CD4-positive, alpha-beta memory T cell (primary cell): ENCODE results near the gene MATK. TPM values are rescaled to one million over a fixed set of nuclear protein-coding genes. Genes with fewer than 3 reads are reported as not detected.

Experiments
- CTCF ChIA-PET: fragments of 350-600 bp; sonication (Branson Sonifier 250); formaldehyde crosslinking; loops from one replicate; lab custom pipeline; 2021; ENCODE audit warnings: inconsistent platforms; ENCODE audit not compliant: partially characterized antibody; lab: Charles Lee
- POLR2A ChIA-PET: fragments of 350-600 bp; sonication (Branson Sonifier 250); formaldehyde crosslinking; loops from one replicate; lab custom pipeline; 2021; ENCODE audit not compliant: partially characterized antibody; lab: Charles Lee
- DNase-seq, 5 donors: peaks; one replicate each; pipeline versions ENCODE4 v3.0.0 to v3.0.0-alpha.2; 2020 to 2022; ENCODE audit warnings: mixed read lengths in 1 of 5
- H3K27ac ChIP-seq: one replicate; pipeline ENCODE4 v1.7.0; 2013; ENCODE audit warnings: low read depth, low read length
- H3K27me3 ChIP-seq: 2 replicates; pipeline ENCODE4 v1.7.0; 2013; ENCODE audit warnings: mild to moderate bottlenecking, low read length, moderate library complexity; ENCODE audit not compliant: insufficient read depth
- H3K36me3 ChIP-seq: 2 replicates; pipeline ENCODE4 v1.7.0; 2013; ENCODE audit warnings: mild to moderate bottlenecking, low read length, moderate library complexity; ENCODE audit not compliant: insufficient read depth
- H3K4me1 ChIP-seq: 2 replicates; pipeline ENCODE4 v1.7.0; 2013; ENCODE audit warnings: mild to moderate bottlenecking, low read length, moderate library complexity; ENCODE audit not compliant: insufficient read depth
- H3K4me3 ChIP-seq, 2 donors: one replicate each; pipeline ENCODE4 v1.7.0; 2013; ENCODE audit warnings: low read length in 2 of 2, mild to moderate bottlenecking in 1 of 2
- H3K9me3 ChIP-seq, 2 donors: one replicate each; pipeline ENCODE4 v1.7.0; 2013; ENCODE audit warnings: low read length in 2 of 2, control low read depth in 1 of 2; ENCODE audit not compliant: control insufficient read depth in 1 of 2
- H3K27ac Mint-ChIP-seq, 7 donors: one replicate each; pipeline ENCODE4 v1.8.0; 2020 to 2021; ENCODE audit warnings: mixed read lengths in 7 of 7, mild to moderate bottlenecking in 6 of 7, inconsistent platforms in 3 of 7, moderate library complexity in 3 of 7
- H3K27me3 Mint-ChIP-seq, 2 donors: one replicate each; pipeline ENCODE4 v1.8.0; 2020 to 2021; ENCODE audit warnings: mixed read lengths in 2 of 2
- H3K36me3 Mint-ChIP-seq, 2 donors: one replicate each; pipeline ENCODE4 v1.8.0; 2020 to 2021; ENCODE audit warnings: mixed read lengths in 2 of 2, inconsistent platforms in 1 of 2, mild to moderate bottlenecking in 1 of 2
- H3K4me1 Mint-ChIP-seq, 4 donors: one replicate each; pipeline ENCODE4 v1.8.0; 2020 to 2021; ENCODE audit warnings: mixed read lengths in 4 of 4, mild to moderate bottlenecking in 1 of 4
- H3K4me3 Mint-ChIP-seq, 8 donors: one replicate each; pipeline ENCODE4 v1.8.0; 2020 to 2021; ENCODE audit warnings: mixed read lengths in 8 of 8, mild to moderate bottlenecking in 7 of 8, moderate library complexity in 6 of 8, inconsistent platforms in 3 of 8
- H3K9me3 Mint-ChIP-seq, 8 donors: one replicate each; pipeline ENCODE4 v1.8.0; 2020 to 2021; ENCODE audit warnings: mixed read lengths in 8 of 8, mild to moderate bottlenecking in 5 of 8, inconsistent platforms in 3 of 8, moderate library complexity in 1 of 8
- intact Hi-C: fragments of 100-400 bp; cut with micrococcal nuclease; formaldehyde crosslinking; loops from one replicate; pipeline ENCODE4 v1.15.1; 2023
- polyA plus RNA-seq, 2 donors: library from polyadenylated mRNA; unstranded; fragments of 300-500 nt; fragmentation: Illumina TruSeq; gene quantifications; one replicate each; pipeline ENCODE4 v1.2.3, GENCODE V29; 2021
- total RNA-seq, 2 experiments: library from RNA; stranded (reverse); gene quantifications; one replicate each; pipeline ENCODE4 v1.2.3, GENCODE V29; 2021

MATK gene
- total and polyA plus RNA-seq, 4 experiments from 2014 or later: 7.2 to 27.7 (median 14.5) TPM

- intact Hi-C loops: no loop called here
- Histone ChIP-seq H3K4me3 (no peak overlapping the region), H3K4me1 (peaks cover 21% of the 10 kb centered on the region), H3K36me3 (no peaks in the 10 kb centered on the region), H3K27me3 (no peaks in the 10 kb centered on the region), H3K27ac (no peak overlapping the region), H3K9me3 (no peaks in the 10 kb centered on the region)
- Mint-ChIP-seq H3K36me3 (no peaks in the 10 kb centered on the region), H3K4me3 (peak overlapping the region in 2 of 8 donors; percentile 29 to 33), H3K27ac (peak overlapping the region in 1 of 7 donors; percentile 60), H3K4me1 (peaks cover 15 to 49% (median 29%) of the 10 kb centered on the region in 4 donors), H3K9me3 (peaks cover 0 to 2% (median 0%) of the 10 kb centered on the region in 8 donors), H3K27me3 (no peaks in the 10 kb centered on the region)
- ChIA-PET CTCF (no interaction called here), POLR2A (interaction anchor here (0.6 to 1.3 kb wide), 2 partner anchors 9 to 1944 kb away, joined by 3 to 4 read pairs; no protein-coding TSS in a partner anchor)
- DNase-seq: no peak
These were observed 17.1 kb upstream of the MATK start for GRCh38 chr19:3803114-3803888.

GRCh38 chr19:3801412-3802096 is 15.4 kb upstream of the MATK start:
- no peaks in the 10 kb centered on the region for H3K27me3 Mint-ChIP-seq
- H3K36me3 Mint-ChIP-seq: peaks cover 3% of the 10 kb centered on the region in 2 donors
- CTCF ChIA-PET: no interaction called here
- Histone ChIP-seq H3K27ac (no peak overlapping the region), H3K27me3 (no peaks in the 10 kb centered on the region), H3K36me3 (no peaks in the 10 kb centered on the region), H3K4me1 (peaks cover 26% of the 10 kb centered on the region), H3K4me3 (no peak overlapping the region), H3K9me3 (peaks cover 0 to 5% of the 10 kb centered on the region in 2 donors)
- POLR2A ChIA-PET: interaction anchor here (1.3 kb wide), 1 partner anchor 11 kb away, joined by 4 read pairs; no protein-coding TSS in a partner anchor
- peak; percentile 57 to 71 (median 66) for DNase-seq
- intact Hi-C loops: no loop called here
- peak overlapping the region; percentile 65 to 82 (median 70) for H3K4me3 Mint-ChIP-seq
- peak overlapping the region; percentile 56 to 91 (median 71) for H3K27ac Mint-ChIP-seq
- H3K9me3 Mint-ChIP-seq: peaks cover 0 to 10% (median 5%) of the 10 kb centered on the region in 8 donors
- peaks cover 17 to 49% (median 30%) of the 10 kb centered on the region in 4 donors for H3K4me1 Mint-ChIP-seq

GRCh38 chr19:3800996-3801395 is 14.8 kb upstream of the MATK start:
- peak overlapping the region in 6 of 7 donors; percentile 56 to 87 (median 68) for H3K27ac Mint-ChIP-seq
- Histone ChIP-seq H3K36me3 (no peaks in the 10 kb centered on the region), H3K27ac (no peak overlapping the region), H3K9me3 (peaks cover 0 to 6% of the 10 kb centered on the region in 2 donors), H3K27me3 (no peaks in the 10 kb centered on the region), H3K4me1 (peaks cover 26% of the 10 kb centered on the region), H3K4me3 (no peak overlapping the region)
- DNase-seq: no peak
- peaks cover 16 to 47% (median 30%) of the 10 kb centered on the region in 4 donors for H3K4me1 Mint-ChIP-seq
- CTCF ChIA-PET: no interaction called here
- peak overlapping the region; percentile 65 to 82 (median 70) for H3K4me3 Mint-ChIP-seq
- intact Hi-C loops: no loop called here
- no peaks in the 10 kb centered on the region for H3K27me3 Mint-ChIP-seq
- H3K9me3 Mint-ChIP-seq: peaks cover 0 to 13% (median 7%) of the 10 kb centered on the region in 8 donors
- H3K36me3 Mint-ChIP-seq: peaks cover 3% of the 10 kb centered on the region in 2 donors
- POLR2A ChIA-PET: no interaction called here

GRCh38 chr19:3798137-3798536 is 12.0 kb upstream of the MATK start:
- H3K4me1 ChIP-seq: peaks cover 26% of the 10 kb centered on the region
- H3K27me3 Mint-ChIP-seq: no peaks in the 10 kb centered on the region
- peaks cover 18 to 36% (median 23%) of the 10 kb centered on the region in 4 donors for H3K4me1 Mint-ChIP-seq
- peak overlapping the region in 7 of 8 donors; percentile 48 to 83 (median 67) for H3K4me3 Mint-ChIP-seq
- no peaks in the 10 kb centered on the region for H3K27me3 ChIP-seq
- H3K36me3 ChIP-seq: no peaks in the 10 kb centered on the region
- H3K9me3 Mint-ChIP-seq: peaks cover 0 to 13% (median 7%) of the 10 kb centered on the region in 8 donors
- ChIA-PET POLR2A (interaction anchor here (0.6 to 4.2 kb wide), 6 partner anchors 11 to 1849 kb away, joined by 3 to 33 read pairs (median 4); partner anchors contain the start of genes APBA3, MATK and MRPL54), CTCF (interaction anchor here (1.5 to 4.5 kb wide), 4 partner anchors 14 to 35 kb away, joined by 4 to 20 read pairs (median 10); partner anchors contain the start of gene MRPL54)
- peak; percentile 47 to 67 (median 57) for DNase-seq
- intact Hi-C loops: no loop called here
- peaks cover 0 to 6% of the 10 kb centered on the region in 2 donors for H3K9me3 ChIP-seq
- H3K27ac ChIP-seq: no peak overlapping the region
- peaks cover 3% of the 10 kb centered on the region in 2 donors for H3K36me3 Mint-ChIP-seq
- H3K27ac Mint-ChIP-seq: peak overlapping the region; percentile 18 to 85 (median 59)
- H3K4me3 ChIP-seq: no peak overlapping the region

- Histone ChIP-seq H3K36me3 (no peaks in the 10 kb centered on the region), H3K4me1 (peaks cover 20% of the 10 kb centered on the region), H3K9me3 (peaks cover 0 to 6% of the 10 kb centered on the region in 2 donors), H3K27ac (no peak overlapping the region), H3K27me3 (no peaks in the 10 kb centered on the region), H3K4me3 (no peak overlapping the region)
- Mint-ChIP-seq H3K36me3 (peaks cover 3 to 7% of the 10 kb centered on the region in 2 donors), H3K4me1 (peaks cover 14 to 26% (median 20%) of the 10 kb centered on the region in 4 donors), H3K4me3 (no peak overlapping the region), H3K9me3 (peaks cover 0 to 17% (median 8%) of the 10 kb centered on the region in 8 donors), H3K27me3 (no peaks in the 10 kb centered on the region), H3K27ac (peak overlapping the region in 4 of 7 donors; percentile 3 to 65 (median 48))
- DNase-seq: no peak
- ChIA-PET CTCF (interaction anchor here (3.6 to 4.5 kb wide), 2 partner anchors 26 to 34 kb away, joined by 15 to 20 read pairs; partner anchors contain the start of gene MRPL54), POLR2A (interaction anchor here (3.9 to 4.2 kb wide), 2 partner anchors 16 to 34 kb away, joined by 30 to 33 read pairs; partner anchors contain the start of genes APBA3 and MRPL54)
- intact Hi-C loops: no loop called here
These were observed 10.2 kb upstream of the MATK start for GRCh38 chr19:3796358-3796757.

- Mint-ChIP-seq H3K36me3 (peaks cover 3 to 7% of the 10 kb centered on the region in 2 donors), H3K27ac (no peak overlapping the region), H3K4me3 (no peak overlapping the region), H3K4me1 (peaks cover 4 to 18% (median 15%) of the 10 kb centered on the region in 4 donors), H3K9me3 (peaks cover 0 to 18% (median 9%) of the 10 kb centered on the region in 8 donors), H3K27me3 (no peaks in the 10 kb centered on the region)
- no peak overlapping the region for H3K27ac ChIP-seq
- H3K4me3 ChIP-seq: no peak overlapping the region
- no peaks in the 10 kb centered on the region for H3K27me3 ChIP-seq
- ChIA-PET CTCF (interaction anchor here (1.0 to 1.2 kb wide), 2 partner anchors 28 to 32 kb away, joined by 3 to 6 read pairs; partner anchors contain the start of gene MRPL54), POLR2A (no interaction called here)
- intact Hi-C loops: no loop called here
- H3K36me3 ChIP-seq: no peaks in the 10 kb centered on the region
- H3K9me3 ChIP-seq: peaks cover 0 to 6% of the 10 kb centered on the region in 2 donors
- peaks cover 9% of the 10 kb centered on the region for H3K4me1 ChIP-seq
- no peak for DNase-seq
These were observed 7.6 kb upstream of the MATK start for GRCh38 chr19:3793799-3794198.
